ENCODE data around the gene ACADL.

Gene ACADL

GRCh38 chr2:210167227-210167626 is 58.0 kb downstream of the ACADL start:
- no peak for DNase-seq

GRCh38 chr2:210162466-210163124 is 62.7 kb downstream of the ACADL start:
- no peak for DNase-seq

GRCh38 chr2:210159059-210159458 is 66.2 kb downstream of the ACADL start:
- no peak for DNase-seq

- DNase-seq, result no peak
Observed at GRCh38 chr2:210158236-210158635, 67.0 kb downstream of the ACADL start.

- no peak for DNase-seq
Observed at GRCh38 chr2:210157526-210157925, 67.7 kb downstream of the ACADL start.

GRCh38 chr2:210147614-210148013 is 77.6 kb downstream of the ACADL start:
- DNase-seq, result no peak
